Measurements from ENCODE around the gene LMAN1L.

DNA sequence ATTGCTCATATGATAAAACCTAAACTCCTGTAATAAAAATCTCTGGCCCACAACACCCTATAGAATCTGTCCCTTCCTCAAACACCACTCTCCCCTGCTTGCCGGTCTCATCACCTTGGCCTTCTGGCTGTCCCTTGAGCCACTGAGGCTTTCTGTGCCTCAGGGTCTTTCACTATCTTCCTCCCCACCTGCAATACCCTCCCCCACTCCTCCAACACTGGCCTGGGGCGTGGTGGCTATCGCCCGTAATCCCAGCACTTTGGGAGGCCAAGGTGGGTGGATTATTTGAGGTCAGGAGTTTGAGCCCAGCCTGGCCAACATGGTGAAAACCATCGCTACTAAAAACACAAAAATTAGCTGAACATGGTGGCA lies 34.0 kb upstream of the LMAN1L start:
- TF ChIP-seq, protein P1, sequence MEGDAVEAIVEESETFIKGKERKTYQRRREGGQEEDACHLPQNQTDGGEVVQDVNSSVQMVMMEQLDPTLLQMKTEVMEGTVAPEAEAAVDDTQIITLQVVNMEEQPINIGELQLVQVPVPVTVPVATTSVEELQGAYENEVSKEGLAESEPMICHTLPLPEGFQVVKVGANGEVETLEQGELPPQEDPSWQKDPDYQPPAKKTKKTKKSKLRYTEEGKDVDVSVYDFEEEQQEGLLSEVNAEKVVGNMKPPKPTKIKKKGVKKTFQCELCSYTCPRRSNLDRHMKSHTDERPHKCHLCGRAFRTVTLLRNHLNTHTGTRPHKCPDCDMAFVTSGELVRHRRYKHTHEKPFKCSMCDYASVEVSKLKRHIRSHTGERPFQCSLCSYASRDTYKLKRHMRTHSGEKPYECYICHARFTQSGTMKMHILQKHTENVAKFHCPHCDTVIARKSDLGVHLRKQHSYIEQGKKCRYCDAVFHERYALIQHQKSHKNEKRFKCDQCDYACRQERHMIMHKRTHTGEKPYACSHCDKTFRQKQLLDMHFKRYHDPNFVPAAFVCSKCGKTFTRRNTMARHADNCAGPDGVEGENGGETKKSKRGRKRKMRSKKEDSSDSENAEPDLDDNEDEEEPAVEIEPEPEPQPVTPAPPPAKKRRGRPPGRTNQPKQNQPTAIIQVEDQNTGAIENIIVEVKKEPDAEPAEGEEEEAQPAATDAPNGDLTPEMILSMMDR (IDR thresholded peaks at IDR 0.05): no peak
- TF ChIP-seq POLR2A (IDR thresholded peaks at IDR 0.05) (no peak), EP300 (IDR thresholded peaks at IDR 0.05) (no peak), POLR2AphosphoS5 (IDR thresholded peaks at IDR 0.05) (no peak)

Measured in upper lobe of left lung (tissue), 4 donors.